Suprapubic skin (tissue), 4 donors: Measurements from ENCODE around the gene GORAB. TPM values are rescaled to one million over a fixed set of nuclear protein-coding genes. Genes with fewer than 3 reads are reported as not detected.

Experiments used
- DNase-seq, 2 donors: peaks; one replicate each; pipeline ENCODE4 v3.0.0-alpha.2; 2019; ENCODE audit warnings: low spot score in 2 of 2
- H3K27ac ChIP-seq: fragments of 200-600 bp; sonication (generic); one replicate; pipeline ENCODE4 v1.5.1; 2019
- H3K27me3 ChIP-seq: fragments of 200-600 bp; sonication (generic); one replicate; pipeline ENCODE4 v1.5.1; 2019
- H3K36me3 ChIP-seq: fragments of 200-600 bp; sonication (generic); one replicate; pipeline ENCODE4 v1.5.1; 2019
- H3K4me1 ChIP-seq: fragments of 200-600 bp; sonication (generic); one replicate; pipeline ENCODE4 v1.5.1; 2019
- H3K4me3 ChIP-seq: fragments of 200-600 bp; sonication (generic); one replicate; pipeline ENCODE4 v1.5.1; 2019; ENCODE audit warnings: mild to moderate bottlenecking
- H3K9me3 ChIP-seq: fragments of 200-600 bp; sonication (generic); one replicate; pipeline ENCODE4 v1.5.1; 2019
- EP300 ChIP-seq: sonication (generic); formaldehyde crosslinking; IDR thresholded peaks from one replicate; pipeline ENCODE4 v1.6.1; 2017; ENCODE audit warnings: antibody characterized with exemption
- POLR2A ChIP-seq, 2 donors: fragments of 450-650 bp; IDR thresholded peaks; one replicate each; pipeline ENCODE4 v1.6.1; 2017; ENCODE audit warnings: antibody characterized with exemption in 2 of 2, mild to moderate bottlenecking in 2 of 2, moderate library complexity in 2 of 2
- POLR2AphosphoS5 ChIP-seq, 3 donors: sonication (generic); formaldehyde crosslinking; IDR thresholded peaks; one replicate each; pipeline ENCODE4 v1.6.1; 2017; ENCODE audit warnings: antibody characterized with exemption in 3 of 3
- WGBS: methylation state at CpG from one replicate; pipeline ENCODE4 v1.1.5; 2018; 5-methylcytosine and 5-hydroxymethylcytosine counted together
- total RNA-seq, 4 donors: library from RNA; depleted of rRNA; stranded (reverse); fragments of >200 nt; gene quantifications; one replicate each; pipeline ENCODE4 v1.1.0, GENCODE V29; 2016
- TF ChIP-seq, protein P1 (sequence below), 2 donors: fragments of 200-600 bp in 1 of 2; fragments of 450-650 bp in 1 of 2; sonication (generic) in 1 of 2; IDR thresholded peaks; one replicate each; pipeline ENCODE4 v1.5.1; 2016 to 2019; ENCODE audit warnings: antibody characterized with exemption in 2 of 2, mild to moderate bottlenecking in 1 of 2, moderate library complexity in 1 of 2

Gene GORAB
- total RNA-seq, 4 donors from 2014 or later = 3.5 to 10.5 (median 7.7) TPM

DNA sequence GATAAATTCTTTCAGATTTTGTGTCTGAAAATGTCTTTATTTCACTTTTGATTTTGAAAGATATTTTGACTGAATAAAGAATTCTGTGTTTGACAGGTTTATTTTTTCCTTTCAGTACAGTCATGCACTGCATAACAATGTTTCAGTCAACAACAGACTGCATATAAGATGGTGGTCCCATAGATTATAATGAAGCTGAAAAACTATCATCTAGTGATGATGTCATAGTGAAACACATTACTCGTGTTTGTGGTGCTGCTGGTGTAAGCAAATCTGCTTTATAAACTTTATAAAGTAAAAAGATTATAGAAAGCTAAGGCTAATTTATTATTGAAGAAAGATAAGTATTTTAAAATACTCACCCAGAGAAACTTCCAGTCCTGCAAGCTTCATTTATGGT is 66.7 kb downstream of the GORAB start:
- Histone ChIP-seq H3K36me3 (no peaks in the 10 kb centered on the region), H3K27ac (no peak overlapping the region), H3K27me3 (no peaks in the 10 kb centered on the region), H3K4me1 (peaks cover 3% of the 10 kb centered on the region), H3K9me3 (no peaks in the 10 kb centered on the region), H3K4me3 (no peak overlapping the region)
- TF ChIP-seq POLR2AphosphoS5 (IDR thresholded peaks at IDR 0.05) = no peak
- WGBS = 75% methylated on average over 1 of the region's 1 CpG
- no peak for DNase-seq

- Histone ChIP-seq H3K27me3 (no peaks in the 10 kb centered on the region), H3K9me3 (no peaks in the 10 kb centered on the region)
- TF ChIP-seq POLR2AphosphoS5 (IDR thresholded peaks at IDR 0.05) (no peak), POLR2A (IDR thresholded peaks at IDR 0.05) (no peak), EP300 (no peak)
- TF ChIP-seq, protein P1, sequence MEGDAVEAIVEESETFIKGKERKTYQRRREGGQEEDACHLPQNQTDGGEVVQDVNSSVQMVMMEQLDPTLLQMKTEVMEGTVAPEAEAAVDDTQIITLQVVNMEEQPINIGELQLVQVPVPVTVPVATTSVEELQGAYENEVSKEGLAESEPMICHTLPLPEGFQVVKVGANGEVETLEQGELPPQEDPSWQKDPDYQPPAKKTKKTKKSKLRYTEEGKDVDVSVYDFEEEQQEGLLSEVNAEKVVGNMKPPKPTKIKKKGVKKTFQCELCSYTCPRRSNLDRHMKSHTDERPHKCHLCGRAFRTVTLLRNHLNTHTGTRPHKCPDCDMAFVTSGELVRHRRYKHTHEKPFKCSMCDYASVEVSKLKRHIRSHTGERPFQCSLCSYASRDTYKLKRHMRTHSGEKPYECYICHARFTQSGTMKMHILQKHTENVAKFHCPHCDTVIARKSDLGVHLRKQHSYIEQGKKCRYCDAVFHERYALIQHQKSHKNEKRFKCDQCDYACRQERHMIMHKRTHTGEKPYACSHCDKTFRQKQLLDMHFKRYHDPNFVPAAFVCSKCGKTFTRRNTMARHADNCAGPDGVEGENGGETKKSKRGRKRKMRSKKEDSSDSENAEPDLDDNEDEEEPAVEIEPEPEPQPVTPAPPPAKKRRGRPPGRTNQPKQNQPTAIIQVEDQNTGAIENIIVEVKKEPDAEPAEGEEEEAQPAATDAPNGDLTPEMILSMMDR (IDR thresholded peaks at IDR 0.05) = no peak
Measured at GRCh38 chr1:170599033-170599432, 67.1 kb downstream of the GORAB start.

GRCh38 chr1:170601866-170602265 is 69.9 kb downstream of the GORAB start:
- Histone ChIP-seq H3K9me3 (no peaks in the 10 kb centered on the region), H3K27me3 (no peaks in the 10 kb centered on the region), H3K36me3 (no peaks in the 10 kb centered on the region), H3K4me3 (no peak overlapping the region), H3K27ac (no peak overlapping the region), H3K4me1 (no peaks in the 10 kb centered on the region)
- WGBS = 70% methylated on average over 1 of the region's 1 CpG
- no peak for TF ChIP-seq POLR2A (IDR thresholded peaks at IDR 0.05)
- DNase-seq = no peak

More at GRCh38 chr1:170599033-170599432, 67.1 kb downstream of the GORAB start:
- no peak for DNase-seq
- no peaks in the 10 kb centered on the region for H3K36me3 ChIP-seq
- no peak overlapping the region for H3K27ac ChIP-seq
- no peak overlapping the region for H3K4me3 ChIP-seq
- peaks cover under 1% of the 10 kb centered on the region for H3K4me1 ChIP-seq

Other genes starting within 250 kb of the GORAB start
- 10 to 100 TPM; 14.7 to 32.5 (median 23.5) TPM for gene PRRX1, start 132.0 kb downstream of the GORAB start, total RNA-seq